ENCODE data around the gene TENT4A.

TENT4A gene

DNA sequence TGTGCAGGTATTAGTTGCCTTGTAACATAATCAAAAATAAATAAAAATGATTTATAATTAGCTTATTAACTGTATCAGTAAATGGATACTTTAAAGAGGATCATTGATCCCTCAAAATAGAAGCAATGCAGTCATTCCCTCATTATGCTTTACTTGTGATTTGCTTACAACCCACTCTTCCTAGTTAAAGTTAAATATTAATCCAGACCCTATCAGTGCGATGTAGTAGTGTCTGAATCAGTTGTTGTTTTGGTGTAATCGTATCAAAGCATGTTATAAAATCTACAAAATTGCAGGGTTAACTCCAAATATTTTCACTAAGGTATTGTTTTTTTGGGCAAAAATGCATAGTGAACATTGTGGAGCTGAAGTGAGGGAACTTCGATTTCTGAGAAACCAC, 17.6 kb downstream of the TENT4A start:
- Histone ChIP-seq H3K9me3 (ENCODE audit: insufficient read depth, low read depth, low read length) (no peaks in the 10 kb centered on the region), H4K8ac (ENCODE audit: low read depth, low read length) (no peak overlapping the region), H3K4me2 (ENCODE audit: low read length) (no peak overlapping the region), H4K91ac (ENCODE audit: low read depth, low read length) (no peak overlapping the region), H3K27ac (ENCODE audit: low read depth, low read length) (no peak overlapping the region), H2AFZ (ENCODE audit: insufficient read depth, low read length, poor library complexity) (no peak overlapping the region), H2BK12ac (ENCODE audit: low read length) (no peak overlapping the region), H3K14ac (ENCODE audit: low read length) (no peak overlapping the region), H3K4me3 (ENCODE audit: low read depth, low read length) (no peak overlapping the region), H4K12ac (ENCODE audit: low read depth, low read length) (no peak overlapping the region), H3K79me1 (ENCODE audit: low read length) (no peaks in the 10 kb centered on the region), H2BK120ac (ENCODE audit: insufficient read depth, low read length, poor library complexity) (no peak overlapping the region), H3K18ac (ENCODE audit: low read length) (no peak overlapping the region), H3K36me3 (ENCODE audit: control insufficient read depth in 1 of 2, insufficient read depth in 2 of 2, low read length in 2 of 2) (peaks cover 13 to 18% of the 10 kb centered on the region in 2 experiments), H2BK5ac (ENCODE audit: low read depth, low read length, poor library complexity) (no peak overlapping the region), H3K9ac (ENCODE audit: low read length) (no peak overlapping the region), H3K27me3 (ENCODE audit: insufficient read depth, low read length) (no peaks in the 10 kb centered on the region), H3K4me1 (ENCODE audit: control insufficient read depth in 1 of 2, insufficient read depth in 2 of 2, low read length in 2 of 2) (peaks cover 3 to 5% of the 10 kb centered on the region in 2 experiments), H3K4ac (ENCODE audit: low read depth, low read length) (no peak overlapping the region), H3K23ac (ENCODE audit: low read length) (no peak overlapping the region), H2AK5ac (ENCODE audit: low read length) (no peak overlapping the region), H3K79me2 (ENCODE audit: control insufficient read depth, insufficient read depth, low read length, poor library complexity) (peaks cover 28% of the 10 kb centered on the region)
- no CpG with 5 or more reads among the region's 3 CpGs for WGBS (ENCODE audit: extremely low coverage, insufficient coverage, insufficient read length)
- no peak for DNase-seq

DNA sequence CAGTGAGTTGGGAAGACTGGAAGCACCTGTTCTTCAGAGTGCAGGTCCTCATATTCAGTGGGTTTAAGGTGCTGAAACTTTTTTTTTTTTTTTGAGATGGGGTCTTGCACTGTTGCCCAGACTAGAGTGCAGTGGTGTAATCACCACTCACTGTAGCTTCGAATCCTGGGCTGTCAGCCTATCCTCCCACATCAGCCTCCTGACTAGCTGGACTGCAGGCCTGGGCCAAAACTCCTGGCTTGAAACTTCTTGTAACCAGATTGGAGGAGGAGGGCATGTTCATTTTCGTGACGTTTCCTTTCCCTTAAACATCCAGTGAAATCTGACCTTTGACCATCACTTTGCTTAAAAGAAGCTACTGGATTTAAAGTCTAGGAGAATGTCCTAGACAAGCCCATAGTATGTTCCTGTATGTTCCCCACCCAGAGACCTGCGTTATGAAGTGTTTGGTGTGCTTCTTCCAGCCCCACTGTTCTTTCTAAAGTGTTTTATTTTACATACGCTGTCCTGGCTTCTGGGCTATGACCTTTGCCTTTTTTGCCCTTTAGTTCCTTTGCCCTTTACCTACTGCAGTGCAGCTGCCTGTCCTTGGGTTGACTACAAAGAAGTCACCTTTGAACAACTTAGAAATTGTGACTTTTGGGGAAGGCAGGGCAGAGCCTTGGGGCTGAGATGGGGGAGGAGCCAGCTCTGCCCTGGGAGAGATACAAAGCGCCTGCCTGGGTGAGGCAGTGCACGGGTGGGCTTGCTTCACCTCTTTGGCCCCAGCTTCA, 18.4 kb downstream of the TENT4A start:
- no peak for DNase-seq
- no CpG with 5 or more reads among the region's 7 CpGs for WGBS (ENCODE audit: extremely low coverage, insufficient coverage, insufficient read length)
- H3K36me3 ChIP-seq (ENCODE audit: control insufficient read depth in 1 of 2, insufficient read depth in 2 of 2, low read length in 2 of 2) = peaks cover 12% of the 10 kb centered on the region in 2 experiments

DNA sequence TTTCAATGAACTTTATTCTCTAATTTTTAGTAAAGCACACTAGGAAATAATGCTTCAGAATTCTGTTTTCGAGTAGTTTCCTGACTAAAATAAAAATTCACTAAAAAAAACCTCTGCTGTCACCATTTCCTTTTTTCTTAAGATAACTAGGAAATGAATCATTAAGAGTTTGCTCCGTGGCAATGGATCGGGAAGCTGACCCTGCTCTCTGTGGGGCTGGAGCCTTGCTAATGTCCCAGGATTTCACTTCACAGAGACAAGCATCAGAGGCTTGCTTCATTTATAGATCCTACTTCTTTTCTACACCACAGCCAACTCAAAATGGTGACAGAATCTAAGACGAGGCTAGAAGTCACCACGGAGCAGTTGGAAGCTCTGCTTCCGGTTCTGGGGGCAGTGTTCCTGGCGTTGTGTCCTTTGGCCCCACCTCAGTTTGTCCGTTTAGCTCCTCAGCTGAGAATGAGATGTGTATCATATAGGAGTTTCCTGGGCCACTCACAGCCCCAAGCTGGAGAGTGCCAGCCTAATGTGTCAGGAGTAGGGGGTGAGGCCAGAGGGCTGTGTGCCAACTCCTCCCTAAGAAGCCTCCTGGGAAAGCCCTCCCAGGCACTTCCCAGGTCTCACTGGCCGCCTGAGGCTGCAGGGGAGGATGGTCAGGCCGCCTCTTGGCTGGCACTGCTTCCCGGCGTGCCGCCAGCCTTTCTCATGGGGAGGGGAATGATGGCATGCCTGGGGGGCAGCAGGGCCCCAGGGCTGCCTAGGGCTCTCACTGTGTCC, 19.6 kb downstream of the TENT4A start:
- Histone ChIP-seq H3K9ac (ENCODE audit: low read length) (no peak overlapping the region), H3K27me3 (ENCODE audit: insufficient read depth, low read length) (no peaks in the 10 kb centered on the region), H3K36me3 (ENCODE audit: control insufficient read depth in 1 of 2, insufficient read depth in 2 of 2, low read length in 2 of 2) (peaks cover 19% of the 10 kb centered on the region in 2 experiments), H4K8ac (ENCODE audit: low read depth, low read length) (no peak overlapping the region), H3K4me2 (ENCODE audit: low read length) (no peak overlapping the region), H3K27ac (ENCODE audit: low read depth, low read length) (no peak overlapping the region), H3K14ac (ENCODE audit: low read length) (no peak overlapping the region), H3K79me2 (ENCODE audit: control insufficient read depth, insufficient read depth, low read length, poor library complexity) (peaks cover 21% of the 10 kb centered on the region), H2BK12ac (ENCODE audit: low read length) (no peak overlapping the region), H3K9me3 (ENCODE audit: insufficient read depth, low read depth, low read length) (no peaks in the 10 kb centered on the region), H2AFZ (ENCODE audit: insufficient read depth, low read length, poor library complexity) (peak overlapping the region; percentile 52), H3K18ac (ENCODE audit: low read length) (no peak overlapping the region), H3K4me1 (ENCODE audit: control insufficient read depth in 1 of 2, insufficient read depth in 2 of 2, low read length in 2 of 2) (peaks cover 3 to 5% of the 10 kb centered on the region in 2 experiments), H3K4ac (ENCODE audit: low read depth, low read length) (peak overlapping the region; percentile 97), H2AK5ac (ENCODE audit: low read length) (no peak overlapping the region), H2BK5ac (ENCODE audit: low read depth, low read length, poor library complexity) (no peak overlapping the region), H4K12ac (ENCODE audit: low read depth, low read length) (peak overlapping the region; percentile 69), H3K4me3 (ENCODE audit: low read depth, low read length) (no peak overlapping the region), H3K79me1 (ENCODE audit: low read length) (no peaks in the 10 kb centered on the region), H4K91ac (ENCODE audit: low read depth, low read length) (no peak overlapping the region), H2BK120ac (ENCODE audit: insufficient read depth, low read length, poor library complexity) (no peak overlapping the region), H3K23ac (ENCODE audit: low read length) (no peak overlapping the region)
- no CpG with 5 or more reads among the region's 13 CpGs for WGBS (ENCODE audit: extremely low coverage, insufficient coverage, insufficient read length)
- no peak for DNase-seq

More for the DNA sequence above, 18.4 kb downstream of the TENT4A start:
- H4K8ac ChIP-seq (ENCODE audit: low read depth, low read length) = no peak overlapping the region
- H3K9ac ChIP-seq (ENCODE audit: low read length) = no peak overlapping the region
- no peaks in the 10 kb centered on the region for H3K79me1 ChIP-seq (ENCODE audit: low read length)
- peak overlapping the region; percentile 43 for H3K4ac ChIP-seq (ENCODE audit: low read depth, low read length)
- no peak overlapping the region for H3K14ac ChIP-seq (ENCODE audit: low read length)
- no peak overlapping the region for H2BK120ac ChIP-seq (ENCODE audit: insufficient read depth, low read length, poor library complexity)
- no peak overlapping the region for H4K91ac ChIP-seq (ENCODE audit: low read depth, low read length)
- H3K27ac ChIP-seq (ENCODE audit: low read depth, low read length) = no peak overlapping the region
- no peak overlapping the region for H3K4me3 ChIP-seq (ENCODE audit: low read depth, low read length)
- H3K27me3 ChIP-seq (ENCODE audit: insufficient read depth, low read length) = no peaks in the 10 kb centered on the region
- H3K79me2 ChIP-seq (ENCODE audit: control insufficient read depth, insufficient read depth, low read length, poor library complexity) = peaks cover 25% of the 10 kb centered on the region
- H3K23ac ChIP-seq (ENCODE audit: low read length) = no peak overlapping the region
- H4K12ac ChIP-seq (ENCODE audit: low read depth, low read length) = no peak overlapping the region
- H2BK5ac ChIP-seq (ENCODE audit: low read depth, low read length, poor library complexity) = no peak overlapping the region
- no peak overlapping the region for H2AK5ac ChIP-seq (ENCODE audit: low read length)
- H3K4me2 ChIP-seq (ENCODE audit: low read length) = no peak overlapping the region
- H3K18ac ChIP-seq (ENCODE audit: low read length) = no peak overlapping the region
- no peak overlapping the region for H2BK12ac ChIP-seq (ENCODE audit: low read length)
- H2AFZ ChIP-seq (ENCODE audit: insufficient read depth, low read length, poor library complexity) = peak overlapping the region; percentile 5
- no peaks in the 10 kb centered on the region for H3K9me3 ChIP-seq (ENCODE audit: insufficient read depth, low read depth, low read length)
- H3K4me1 ChIP-seq (ENCODE audit: control insufficient read depth in 1 of 2, insufficient read depth in 2 of 2, low read length in 2 of 2) = peaks cover 3 to 5% of the 10 kb centered on the region in 2 experiments

DNA sequence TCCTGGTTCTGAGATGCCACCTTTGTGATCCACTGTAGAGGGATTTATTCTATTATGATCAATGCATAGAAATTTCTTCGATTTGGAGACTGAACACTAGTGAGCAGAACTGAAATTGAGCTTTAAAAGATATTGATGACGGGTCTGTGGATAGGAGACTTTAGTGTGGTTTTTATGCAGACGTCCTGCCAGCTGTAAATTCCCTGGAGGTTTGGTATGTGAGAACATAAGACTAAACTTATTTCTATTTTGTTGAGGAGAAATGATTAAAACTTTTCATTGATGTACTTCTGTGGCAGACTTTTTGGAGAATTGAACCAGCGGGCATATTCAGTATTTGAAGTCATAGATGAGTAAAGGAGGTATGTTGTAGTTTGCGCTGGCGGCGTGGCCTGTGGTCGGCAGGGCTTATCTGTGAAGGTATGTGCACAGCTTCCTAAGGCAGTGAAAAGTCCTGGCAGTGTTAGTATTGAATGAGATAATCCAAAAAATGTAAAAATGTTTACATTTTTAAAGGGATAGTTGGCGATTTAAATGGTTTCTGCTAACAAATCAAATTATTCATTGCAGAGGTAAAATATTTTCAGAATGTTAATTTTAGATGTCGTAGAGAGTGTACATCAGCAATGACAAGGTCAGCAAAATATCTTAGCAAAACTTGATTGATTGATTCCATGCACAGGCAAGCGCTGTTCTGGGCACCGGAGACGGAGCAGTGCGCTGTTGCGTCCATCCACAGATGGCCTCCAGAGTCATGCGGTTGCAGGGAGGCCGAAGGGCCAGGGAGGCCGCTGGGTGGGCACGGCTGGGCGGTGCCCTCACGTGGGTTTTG, 20.4 kb downstream of the TENT4A start:
- Histone ChIP-seq H3K18ac (ENCODE audit: low read length) (peak overlapping the region; percentile 46), H3K79me1 (ENCODE audit: low read length) (no peaks in the 10 kb centered on the region), H3K4me2 (ENCODE audit: low read length) (no peak overlapping the region), H3K4ac (ENCODE audit: low read depth, low read length) (peak overlapping the region; percentile 97), H3K9me3 (ENCODE audit: insufficient read depth, low read depth, low read length) (no peaks in the 10 kb centered on the region), H4K91ac (ENCODE audit: low read depth, low read length) (no peak overlapping the region), H3K27ac (ENCODE audit: low read depth, low read length) (no peak overlapping the region), H4K8ac (ENCODE audit: low read depth, low read length) (no peak overlapping the region), H2AFZ (ENCODE audit: insufficient read depth, low read length, poor library complexity) (peak overlapping the region; percentile 52), H3K4me3 (ENCODE audit: low read depth, low read length) (no peak overlapping the region), H4K12ac (ENCODE audit: low read depth, low read length) (no peak overlapping the region), H2BK5ac (ENCODE audit: low read depth, low read length, poor library complexity) (peak overlapping the region; percentile 15), H3K79me2 (ENCODE audit: control insufficient read depth, insufficient read depth, low read length, poor library complexity) (peaks cover 15% of the 10 kb centered on the region), H2AK5ac (ENCODE audit: low read length) (no peak overlapping the region), H3K27me3 (ENCODE audit: insufficient read depth, low read length) (no peaks in the 10 kb centered on the region), H3K23ac (ENCODE audit: low read length) (no peak overlapping the region), H3K14ac (ENCODE audit: low read length) (no peak overlapping the region), H3K4me1 (ENCODE audit: control insufficient read depth in 1 of 2, insufficient read depth in 2 of 2, low read length in 2 of 2) (peaks cover 3 to 5% of the 10 kb centered on the region in 2 experiments), H2BK12ac (ENCODE audit: low read length) (no peak overlapping the region), H3K9ac (ENCODE audit: low read length) (no peak overlapping the region), H3K36me3 (ENCODE audit: control insufficient read depth in 1 of 2, insufficient read depth in 2 of 2, low read length in 2 of 2) (peaks cover 22 to 23% of the 10 kb centered on the region in 2 experiments), H2BK120ac (ENCODE audit: insufficient read depth, low read length, poor library complexity) (no peak overlapping the region)
- WGBS (ENCODE audit: extremely low coverage, insufficient coverage, insufficient read length) = no CpG with 5 or more reads among the region's 21 CpGs
- DNase-seq = peak in 1 of 2 donors; percentile 61
